ENCODE results near the gene SYT5.

GRCh38 chr19:55228403-55229031 lies 48.4 kb upstream of the SYT5 start, which contains the start of gene TMEM86B:
- TF ChIP-seq POLR2A (IDR thresholded peaks at IDR 0.05), result no peak
- TF ChIP-seq, protein P1, sequence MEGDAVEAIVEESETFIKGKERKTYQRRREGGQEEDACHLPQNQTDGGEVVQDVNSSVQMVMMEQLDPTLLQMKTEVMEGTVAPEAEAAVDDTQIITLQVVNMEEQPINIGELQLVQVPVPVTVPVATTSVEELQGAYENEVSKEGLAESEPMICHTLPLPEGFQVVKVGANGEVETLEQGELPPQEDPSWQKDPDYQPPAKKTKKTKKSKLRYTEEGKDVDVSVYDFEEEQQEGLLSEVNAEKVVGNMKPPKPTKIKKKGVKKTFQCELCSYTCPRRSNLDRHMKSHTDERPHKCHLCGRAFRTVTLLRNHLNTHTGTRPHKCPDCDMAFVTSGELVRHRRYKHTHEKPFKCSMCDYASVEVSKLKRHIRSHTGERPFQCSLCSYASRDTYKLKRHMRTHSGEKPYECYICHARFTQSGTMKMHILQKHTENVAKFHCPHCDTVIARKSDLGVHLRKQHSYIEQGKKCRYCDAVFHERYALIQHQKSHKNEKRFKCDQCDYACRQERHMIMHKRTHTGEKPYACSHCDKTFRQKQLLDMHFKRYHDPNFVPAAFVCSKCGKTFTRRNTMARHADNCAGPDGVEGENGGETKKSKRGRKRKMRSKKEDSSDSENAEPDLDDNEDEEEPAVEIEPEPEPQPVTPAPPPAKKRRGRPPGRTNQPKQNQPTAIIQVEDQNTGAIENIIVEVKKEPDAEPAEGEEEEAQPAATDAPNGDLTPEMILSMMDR (IDR thresholded peaks at IDR 0.05), result no peak

All from prostate gland (tissue), 2 donors.